ENCODE results near the gene USP24.
"Not testable (repeated sequence)": the region's sequence is repeated elsewhere in the genome, so short reads cannot be mapped to it uniquely, and the experiment has no call there.

The USP24 gene

DNA sequence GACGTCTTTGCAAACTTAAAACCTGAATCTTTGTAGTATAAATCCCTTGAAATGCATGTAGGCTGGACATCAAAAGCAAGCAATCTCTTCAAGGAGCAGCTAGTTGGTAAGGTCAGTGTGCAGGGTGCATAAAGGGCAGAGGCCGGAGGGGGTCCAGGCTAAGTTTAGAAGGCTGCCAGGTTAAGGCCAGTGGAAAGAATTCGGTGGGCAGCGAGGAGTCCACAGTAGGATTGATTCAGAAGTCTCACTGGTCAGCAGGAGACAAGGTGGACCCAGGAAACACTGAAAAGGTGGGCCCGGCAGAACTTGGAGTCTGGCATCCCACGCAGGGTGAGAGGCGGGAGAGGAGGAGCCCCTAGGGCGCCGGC is 176.2 kb downstream of the USP24 start:
- no peak overlapping the region for H3K4me3 ChIP-seq (ENCODE audit: low read depth, low read length)
- no peak for DNase-seq (ENCODE audit: low read depth)
- TF ChIP-seq, protein P1, sequence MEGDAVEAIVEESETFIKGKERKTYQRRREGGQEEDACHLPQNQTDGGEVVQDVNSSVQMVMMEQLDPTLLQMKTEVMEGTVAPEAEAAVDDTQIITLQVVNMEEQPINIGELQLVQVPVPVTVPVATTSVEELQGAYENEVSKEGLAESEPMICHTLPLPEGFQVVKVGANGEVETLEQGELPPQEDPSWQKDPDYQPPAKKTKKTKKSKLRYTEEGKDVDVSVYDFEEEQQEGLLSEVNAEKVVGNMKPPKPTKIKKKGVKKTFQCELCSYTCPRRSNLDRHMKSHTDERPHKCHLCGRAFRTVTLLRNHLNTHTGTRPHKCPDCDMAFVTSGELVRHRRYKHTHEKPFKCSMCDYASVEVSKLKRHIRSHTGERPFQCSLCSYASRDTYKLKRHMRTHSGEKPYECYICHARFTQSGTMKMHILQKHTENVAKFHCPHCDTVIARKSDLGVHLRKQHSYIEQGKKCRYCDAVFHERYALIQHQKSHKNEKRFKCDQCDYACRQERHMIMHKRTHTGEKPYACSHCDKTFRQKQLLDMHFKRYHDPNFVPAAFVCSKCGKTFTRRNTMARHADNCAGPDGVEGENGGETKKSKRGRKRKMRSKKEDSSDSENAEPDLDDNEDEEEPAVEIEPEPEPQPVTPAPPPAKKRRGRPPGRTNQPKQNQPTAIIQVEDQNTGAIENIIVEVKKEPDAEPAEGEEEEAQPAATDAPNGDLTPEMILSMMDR (IDR thresholded peaks at IDR 0.05; ENCODE audit: low read depth, low read length, missing control alignments), result no peak

DNA sequence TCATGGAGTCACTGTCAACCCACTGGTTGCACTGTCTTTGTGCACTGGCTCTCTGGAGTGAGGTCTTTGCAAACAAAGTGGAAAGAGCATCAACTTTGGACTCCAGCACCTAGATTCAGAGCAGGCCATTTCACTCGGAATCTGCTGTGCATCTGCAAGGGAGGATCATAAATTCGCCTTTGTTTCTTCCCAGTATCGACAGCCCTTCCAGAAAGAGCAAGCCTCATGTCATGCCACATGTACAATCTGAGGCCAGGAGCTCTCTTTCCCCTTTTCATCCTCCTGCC is 176.7 kb downstream of the USP24 start:
- no peak for DNase-seq (ENCODE audit: low read depth)
- TF ChIP-seq, protein P1 (IDR thresholded peaks at IDR 0.05; ENCODE audit: low read depth, low read length, missing control alignments), result no peak
- H3K4me3 ChIP-seq (ENCODE audit: low read depth, low read length), result no peak overlapping the region

DNA sequence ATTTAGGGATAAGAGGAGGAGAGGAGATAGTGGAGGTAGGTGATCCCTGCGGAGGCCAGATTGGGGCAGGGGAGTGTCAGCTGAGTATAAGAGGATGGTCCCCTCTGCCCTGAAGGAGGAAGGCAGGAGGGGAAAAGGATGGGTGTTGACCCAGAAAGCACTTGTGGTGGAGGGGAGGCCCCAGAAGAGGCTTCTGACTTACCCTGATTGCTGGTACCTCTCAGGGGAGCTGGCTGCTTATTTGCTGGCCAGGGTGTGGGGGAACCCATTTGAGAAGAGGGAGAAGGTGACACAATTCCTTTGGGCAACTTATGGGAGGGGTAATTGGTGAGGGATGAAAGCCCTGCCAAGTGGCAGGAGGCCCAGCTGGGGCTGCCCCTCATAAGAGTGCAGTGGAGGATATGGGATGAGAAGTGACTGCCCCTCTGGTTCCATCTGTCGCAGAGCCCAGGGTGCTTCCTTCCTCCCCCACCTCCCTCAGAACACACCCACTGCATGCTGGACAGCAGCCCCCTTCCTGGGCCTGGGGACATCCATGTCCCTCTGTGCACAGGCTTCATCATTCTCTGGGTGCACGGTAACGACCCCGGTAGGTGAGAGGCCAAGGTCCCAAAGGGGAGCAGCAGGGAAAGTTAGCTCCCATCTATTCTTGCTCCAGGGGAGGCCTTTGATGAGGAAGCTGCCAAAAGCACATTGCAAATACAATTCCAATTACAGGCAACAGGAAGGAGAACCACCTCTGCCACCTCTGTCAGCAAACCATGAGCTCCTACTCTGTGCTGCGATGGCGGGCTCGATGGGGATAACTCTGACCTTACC is 177.2 kb downstream of the USP24 start:
- TF ChIP-seq, protein P1 (IDR thresholded peaks at IDR 0.05; ENCODE audit: low read depth, low read length, missing control alignments), result no peak
- no peak for DNase-seq (ENCODE audit: low read depth)

DNA sequence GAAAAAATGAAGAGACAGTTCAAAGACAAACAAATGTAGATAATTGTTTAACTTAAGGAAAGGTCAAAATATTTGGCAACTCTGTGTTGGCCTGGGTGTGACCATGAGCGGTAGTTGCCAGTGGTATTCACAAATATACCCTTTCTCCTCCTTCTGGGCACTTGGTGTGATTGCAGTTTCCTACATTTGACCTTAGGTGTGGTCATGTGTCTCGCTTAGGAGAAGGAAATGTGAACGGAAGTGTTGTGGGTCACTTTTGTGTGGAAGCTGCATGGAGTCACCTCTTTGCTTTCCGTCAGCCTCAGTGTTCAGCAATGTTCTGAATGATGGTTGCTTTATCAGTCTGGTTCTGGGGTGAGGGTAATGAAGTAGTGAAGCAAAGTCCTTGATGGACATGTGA is 179.3 kb downstream of the USP24 start:
- no peak overlapping the region for H3K4me3 ChIP-seq (ENCODE audit: low read depth, low read length)

More for the DNA sequence above, 177.2 kb downstream of the USP24 start:
- H3K4me3 ChIP-seq (ENCODE audit: low read depth, low read length), result no peak overlapping the region

DNA sequence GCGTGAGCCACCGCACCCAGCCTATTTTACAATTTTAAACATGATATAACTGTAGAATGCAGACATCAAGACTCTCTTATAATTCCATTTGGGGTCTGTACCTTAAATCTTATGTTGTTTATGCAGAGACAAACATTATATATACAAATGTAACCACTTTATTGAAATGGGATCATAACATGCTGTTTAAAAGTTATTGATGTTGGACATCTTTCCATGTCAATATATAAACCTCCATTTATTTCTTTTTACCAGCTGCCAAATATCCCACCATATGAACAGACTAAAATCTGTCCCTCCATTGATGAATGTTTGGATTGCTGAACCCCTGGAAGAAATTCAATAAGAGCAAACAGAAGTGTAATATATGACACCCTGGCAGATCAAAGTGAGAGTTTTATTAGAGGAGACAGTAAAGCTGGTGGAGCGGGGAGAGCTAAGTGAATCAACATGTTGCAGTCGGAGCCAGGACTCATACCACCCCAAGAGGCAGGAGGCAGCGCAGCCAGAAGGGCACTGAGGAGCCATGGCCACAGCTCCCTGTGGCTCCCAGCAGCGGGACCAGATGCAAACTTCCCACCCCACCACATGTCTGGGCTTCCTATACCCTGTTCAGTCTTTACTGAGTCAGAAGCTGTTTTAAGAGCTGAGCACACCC is 180.6 kb downstream of the USP24 start:
- H3K4me3 ChIP-seq (ENCODE audit: low read depth, low read length), result no peak overlapping the region
- no peak for DNase-seq (ENCODE audit: low read depth)
- TF ChIP-seq, protein P1 (IDR thresholded peaks at IDR 0.05; ENCODE audit: low read depth, low read length, missing control alignments), result no peak

More for the DNA sequence above, 179.3 kb downstream of the USP24 start:
- TF ChIP-seq, protein P1 (IDR thresholded peaks at IDR 0.05; ENCODE audit: low read depth, low read length, missing control alignments), result peak; percentile 4
- no peak for DNase-seq (ENCODE audit: low read depth)

DNA sequence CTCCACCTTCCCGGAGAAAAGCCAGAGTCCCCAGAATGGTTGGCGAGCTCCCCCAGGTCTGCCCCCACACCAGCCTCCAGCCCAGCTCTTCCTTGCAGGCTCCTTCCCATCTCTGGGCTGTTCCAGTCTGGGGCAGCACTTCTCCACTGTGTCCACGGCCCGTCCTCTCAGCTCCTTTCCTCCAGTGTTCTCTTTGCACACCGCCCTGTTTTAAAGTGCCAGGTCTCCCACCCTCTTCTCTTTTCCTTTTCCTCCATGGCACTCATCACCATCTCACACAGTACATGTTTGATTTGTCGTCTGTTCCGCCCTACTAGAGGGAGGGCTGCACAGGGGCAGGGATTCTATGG is 181.9 kb downstream of the USP24 start:
- no peak overlapping the region for H3K4me3 ChIP-seq (ENCODE audit: low read depth, low read length)
- TF ChIP-seq, protein P1 (IDR thresholded peaks at IDR 0.05; ENCODE audit: low read depth, low read length, missing control alignments), result no peak
- DNase-seq (ENCODE audit: low read depth), result no peak

DNA sequence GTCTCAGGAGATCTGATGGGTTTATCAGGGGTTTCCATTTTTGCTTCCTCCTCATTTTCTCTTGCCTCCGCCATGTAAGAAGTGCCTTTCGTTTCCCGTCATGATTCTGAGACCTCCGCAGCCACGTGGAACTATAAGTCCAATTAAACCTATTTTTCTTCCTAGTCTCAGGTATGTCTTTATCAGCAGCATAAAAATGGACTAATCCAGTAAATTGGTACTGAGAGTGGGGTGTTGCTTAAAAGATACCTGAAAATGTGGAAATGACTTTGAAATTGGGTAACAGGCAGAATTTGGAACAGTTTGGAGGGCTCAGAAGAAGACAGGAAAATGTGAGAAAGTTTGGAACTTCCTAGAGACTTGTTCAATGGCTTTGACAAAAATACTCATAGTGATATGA is 184.1 kb downstream of the USP24 start:
- not testable (repeated sequence) for DNase-seq (ENCODE audit: low read depth); H3K4me3 ChIP-seq (ENCODE audit: low read depth, low read length)

DNA sequence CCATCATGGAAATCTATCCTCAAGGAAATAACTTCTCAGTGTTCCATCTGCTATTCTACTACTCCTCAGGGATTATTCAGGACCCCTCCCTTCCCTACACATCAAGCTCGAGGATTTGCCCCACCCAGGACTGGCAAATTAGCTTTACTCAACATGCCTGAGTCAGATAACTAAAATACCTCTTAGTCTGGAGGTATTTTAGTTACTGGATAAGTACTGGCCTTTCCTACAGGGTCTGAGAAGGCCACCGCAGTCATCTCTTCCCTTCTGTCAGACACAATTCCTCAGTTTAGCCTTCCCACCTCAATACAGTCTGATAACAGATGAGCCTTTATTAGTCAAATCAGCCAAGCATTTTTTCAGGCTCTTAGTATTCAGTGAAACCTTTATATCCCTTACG is 188.5 kb downstream of the USP24 start:
- DNase-seq (ENCODE audit: low read depth); H3K4me3 ChIP-seq (ENCODE audit: low read depth, low read length): not testable (repeated sequence)

DNA sequence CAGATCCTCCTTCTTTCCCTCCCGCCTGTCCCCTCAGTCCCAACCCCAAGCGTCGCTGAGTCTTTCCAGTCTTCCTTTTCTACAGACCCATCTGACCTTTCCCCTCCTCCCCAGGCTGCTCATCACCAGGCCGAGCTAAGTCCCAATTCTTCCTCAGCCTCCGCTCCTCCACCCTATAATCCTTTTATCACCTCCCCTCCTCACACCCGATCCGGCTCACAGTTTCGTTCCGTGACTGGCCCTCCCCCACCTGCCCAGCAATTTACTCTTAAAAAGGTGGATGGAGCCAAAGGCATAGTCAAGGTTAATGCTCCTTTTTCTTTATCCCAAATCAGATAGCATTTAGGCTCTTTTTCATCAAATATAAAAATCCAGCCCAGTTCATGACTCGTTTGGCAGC is 191.0 kb downstream of the USP24 start:
- H3K4me3 ChIP-seq (ENCODE audit: low read depth, low read length); DNase-seq (ENCODE audit: low read depth): not testable (repeated sequence)

Data from GM12864 (cell line).